ENCODE results near the gene TOP2B. TPM values are rescaled to one million over a fixed set of nuclear protein-coding genes. Genes with fewer than 3 reads are reported as not detected.

Gene TOP2B
- total and polyA plus RNA-seq, 9 of the 15 experiments (the other 6 are each of a cell fraction or from before 2014, with no cell fraction given) = 45.3 to 186 (median 134) TPM

DNA sequence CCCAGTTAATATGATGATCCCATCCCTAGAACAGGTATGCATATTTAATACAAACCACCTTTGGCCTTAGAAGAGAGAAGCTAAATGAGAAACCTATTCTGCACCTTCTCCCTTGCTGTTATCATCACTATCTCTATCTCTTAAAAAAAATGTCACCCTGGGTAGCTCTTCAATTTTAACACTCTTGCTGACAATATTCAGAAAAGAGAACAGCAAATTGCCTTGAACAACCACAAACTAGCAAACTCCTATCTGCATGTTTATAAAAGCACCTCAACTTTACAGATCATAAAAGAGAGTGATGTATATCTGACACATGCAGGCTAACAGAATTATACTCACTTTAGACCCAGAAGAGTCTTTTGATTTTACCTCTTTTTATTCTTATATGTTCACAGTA, 7.4 kb downstream of the TOP2B start:
- FAIRE-seq (no peak), DNase-seq (ENCODE audit: extremely low read depth in 1 of 4, low spot score in 3 of 4) (no peak), ATAC-seq (no peak)
- Histone ChIP-seq H3K9me1 (ENCODE audit: control insufficient read depth, insufficient read depth, low read length) (no peaks in the 10 kb centered on the region), H3K9ac (ENCODE audit: insufficient read depth in 1 of 2, low read depth in 2 of 2, low read length in 2 of 2) (no peak overlapping the region), H2AFZ (ENCODE audit: low read depth, low read length) (no peak overlapping the region), H3K36me3 (ENCODE audit: control insufficient read depth, insufficient read depth, low read length) (no peaks in the 10 kb centered on the region; the same call in 2 of the 3 replicates), H3K4me3 (no peak overlapping the region), H4K20me1 (replicated peaks; ENCODE audit: control insufficient read depth, insufficient read depth, low read length) (peaks cover 12% of the 10 kb centered on the region; the same call in 1 of the 2 replicates), H3K4me1 (replicated peaks in 1 of 2; ENCODE audit: control insufficient read depth in 2 of 2, insufficient read depth in 2 of 2, low read length in 2 of 2) (peaks cover 0 to 9% of the 10 kb centered on the region in 2 experiments; a peak in 4 of 5 replicates), H3K4me2 (ENCODE audit: insufficient read depth, low read length) (no peak overlapping the region), H3K27me3 (ENCODE audit: control insufficient read depth in 2 of 2, insufficient read depth in 2 of 2, low read length in 2 of 2) (no peaks in the 10 kb centered on the region), H3K9me3 (replicated peaks; ENCODE audit: control insufficient read depth, insufficient read depth, low read depth, low read length) (no peaks in the 10 kb centered on the region), H3K27ac (ENCODE audit: extremely low read depth, low read depth, low read length) (no peak overlapping the region), H3K79me2 (ENCODE audit: control insufficient read depth, insufficient read depth, low read length) (peaks cover 97% of the 10 kb centered on the region)
- BruUV-seq (replicated peaks) = no TSS peak
- intact Hi-C loops (cut with micrococcal nuclease) (no loop called here), in situ Hi-C loops (cut with MboI) (no loop called here)
- ChIA-PET POLR2A (interaction anchor here (0.9 kb wide), 1 partner anchor 19 kb away, joined by 3 read pairs; no protein-coding TSS in a partner anchor), CTCF (ENCODE audit: low intra/inter-chr PET ratio) (no interaction called here)
- TF ChIP-seq ZNF41 (CRISPR knock-in tag; conservative IDR thresholded peaks at IDR 0.05) (no peak), HDGF (IDR thresholded peaks at IDR 0.05) (no peak), NCOR1 (IDR thresholded peaks at IDR 0.05) (no peak), HOXB6 (CRISPR knock-in tag; IDR thresholded peaks at IDR 0.05; ENCODE audit: borderline replicate concordance) (no peak), ZNF239 (CRISPR knock-in tag; IDR thresholded peaks at IDR 0.05) (no peak)
- TF ChIP-seq, protein P1, sequence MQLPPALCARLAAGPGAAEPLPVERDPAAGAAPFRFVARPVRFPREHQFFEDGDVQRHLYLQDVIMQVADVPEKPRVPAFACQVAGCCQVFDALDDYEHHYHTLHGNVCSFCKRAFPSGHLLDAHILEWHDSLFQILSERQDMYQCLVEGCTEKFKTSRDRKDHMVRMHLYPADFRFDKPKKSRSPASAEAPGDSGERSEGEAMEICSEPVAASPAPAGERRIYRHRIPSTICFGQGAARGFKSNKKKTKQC (CRISPR knock-in tag; IDR thresholded peaks at IDR 0.05) = no peak
- TF ChIP-seq, protein P2, sequence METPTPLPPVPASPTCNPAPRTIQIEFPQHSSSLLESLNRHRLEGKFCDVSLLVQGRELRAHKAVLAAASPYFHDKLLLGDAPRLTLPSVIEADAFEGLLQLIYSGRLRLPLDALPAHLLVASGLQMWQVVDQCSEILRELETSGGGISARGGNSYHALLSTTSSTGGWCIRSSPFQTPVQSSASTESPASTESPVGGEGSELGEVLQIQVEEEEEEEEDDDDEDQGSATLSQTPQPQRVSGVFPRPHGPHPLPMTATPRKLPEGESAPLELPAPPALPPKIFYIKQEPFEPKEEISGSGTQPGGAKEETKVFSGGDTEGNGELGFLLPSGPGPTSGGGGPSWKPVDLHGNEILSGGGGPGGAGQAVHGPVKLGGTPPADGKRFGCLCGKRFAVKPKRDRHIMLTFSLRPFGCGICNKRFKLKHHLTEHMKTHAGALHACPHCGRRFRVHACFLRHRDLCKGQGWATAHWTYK (CRISPR knock-in tag; IDR thresholded peaks at IDR 0.05) = no peak
